ENCODE measurements around the gene NFKB2. TPM values are rescaled to one million over a fixed set of nuclear protein-coding genes. Genes with fewer than 3 reads are reported as not detected.

Gene NFKB2
- total and polyA plus RNA-seq, 2 experiments from 2014 or later = 5.7 to 21.5 TPM

DNA sequence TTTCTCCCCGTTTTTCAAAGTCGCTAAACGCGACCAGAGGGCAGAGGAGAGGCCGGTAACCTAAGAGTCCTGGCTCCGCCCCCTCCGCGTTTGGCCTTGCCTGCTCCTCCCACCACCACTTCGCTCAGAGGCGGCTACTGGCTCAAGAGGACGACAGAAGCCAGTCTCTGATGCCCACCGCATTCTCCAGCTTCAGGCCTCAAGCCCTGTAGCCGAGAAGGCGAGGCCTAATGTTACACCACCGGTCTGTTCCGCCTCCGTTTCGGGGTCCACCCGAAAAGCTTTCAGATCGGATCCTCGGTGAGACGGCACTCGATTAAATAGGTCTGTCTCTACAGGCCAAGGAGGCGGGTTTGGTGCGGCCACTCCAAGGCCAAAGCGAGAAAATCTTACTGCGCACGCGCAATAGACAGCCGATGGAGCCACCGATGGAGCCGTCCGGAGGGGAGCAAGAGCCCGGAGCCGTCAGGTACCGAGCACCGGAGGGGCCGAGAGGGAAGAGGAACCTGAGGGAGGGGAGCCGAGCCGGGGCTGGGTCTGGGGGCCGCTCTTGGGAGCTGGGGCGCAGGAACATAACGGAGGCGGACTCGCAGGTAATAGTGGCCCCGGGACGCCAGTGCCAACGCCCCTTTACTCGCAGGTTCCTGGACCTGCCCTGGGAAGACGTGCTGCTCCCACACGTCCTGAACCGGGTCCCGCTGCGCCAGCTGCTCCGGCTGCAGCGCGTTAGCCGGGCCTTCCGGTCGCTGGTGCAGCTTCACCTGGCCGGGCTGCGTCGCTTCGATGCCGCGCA, 25.4 kb downstream of the NFKB2 start, which contains the start of gene FBXL15:
Gene FBXL15 (plus strand): TSS at position 123 of the 793 bp plus-strand sequence. CDS start 294 bp downstream, at position 417.
- peak; percentile 98 for DNase-seq

DNA sequence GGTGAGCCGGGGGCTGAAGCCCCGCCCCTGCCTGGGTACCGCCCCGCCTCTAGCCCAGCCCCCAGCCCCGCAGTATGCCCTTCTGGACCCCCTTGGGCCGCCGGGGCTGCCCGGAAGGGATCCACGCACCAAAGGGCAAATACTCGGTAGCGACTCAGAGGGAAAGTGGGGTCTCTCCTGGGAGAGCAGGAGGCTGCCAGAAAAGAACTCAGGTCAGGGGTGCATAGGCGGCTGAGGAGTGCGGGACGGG, 25.9 kb downstream of the NFKB2 start:
- H3K9me2 ChIP-seq (ENCODE audit: insufficient read depth) = no peaks in the 10 kb centered on the region
- TF ChIP-seq EZH2phosphoT487 (IDR thresholded peaks at IDR 0.05; ENCODE audit: insufficient read depth, low read depth) (no peak), EZH2 (IDR thresholded peaks at IDR 0.05; ENCODE audit: insufficient read depth, poor library complexity, severe bottlenecking) (no peak)
- no peak for DNase-seq
- no peaks in the 10 kb centered on the region for H3K9me3 ChIP-seq (ENCODE audit: low read depth)
- peaks cover 18% of the 10 kb centered on the region for H3K4me1 ChIP-seq (ENCODE audit: insufficient read depth)
- no peaks in the 10 kb centered on the region for H3K36me3 ChIP-seq (ENCODE audit: low read depth)
- in situ Hi-C loops (cut with MboI) = no loop called here
- peak overlapping the region; percentile 83 for H3K9ac ChIP-seq
- H3K79me2 ChIP-seq (ENCODE audit: insufficient read depth) = peaks cover 4% of the 10 kb centered on the region; the same call in 1 of the 2 replicates
- H3K27me3 ChIP-seq (replicated peaks; ENCODE audit: insufficient read depth) = no peaks in the 10 kb centered on the region
- peaks cover 13% of the 10 kb centered on the region; the same call in 1 of the 2 replicates for H3F3A ChIP-seq (ENCODE audit: insufficient read depth)
- peak overlapping the region; percentile 95 for H3K4me2 ChIP-seq (ENCODE audit: unreplicated experiment)
- peak overlapping the region; percentile 84 for H3K4me3 ChIP-seq
- H3K27ac ChIP-seq = no peak overlapping the region
- peak overlapping the region; percentile 93 for H2AFZ ChIP-seq
- 0% methylated on average over 10 to 12 of the region's 14 CpGs for WGBS, 2 experiments (ENCODE audit: low coverage in 1 of 2, low lambda C conversion rate in 2 of 2, missing lambda C conversion rate in 2 of 2)
- no peaks in the 10 kb centered on the region for H4K20me1 ChIP-seq (ENCODE audit: insufficient read depth)

More for the DNA sequence above, 25.4 kb downstream of the NFKB2 start, which contains the start of gene FBXL15:
- H3K36me3 ChIP-seq (ENCODE audit: low read depth) = no peaks in the 10 kb centered on the region
- H3K27me3 ChIP-seq (replicated peaks; ENCODE audit: insufficient read depth) = no peaks in the 10 kb centered on the region
- H4K20me1 ChIP-seq (ENCODE audit: insufficient read depth) = no peaks in the 10 kb centered on the region
- WGBS, 2 experiments (ENCODE audit: low coverage in 1 of 2, low lambda C conversion rate in 2 of 2, missing lambda C conversion rate in 2 of 2) = 1 to 2% methylated on average over 60 to 66 of the region's 66 CpGs
- no peak for TF ChIP-seq EZH2 (IDR thresholded peaks at IDR 0.05; ENCODE audit: insufficient read depth, poor library complexity, severe bottlenecking)
- H3K4me3 ChIP-seq = peak within 1 kb of the TSS; percentile 84
- H2AFZ ChIP-seq = peak within 1 kb of the TSS; percentile 93
- peak within 1 kb of the TSS; percentile 95 for H3K4me2 ChIP-seq (ENCODE audit: unreplicated experiment)
- H3K9me3 ChIP-seq (ENCODE audit: low read depth) = no peaks in the 10 kb centered on the region
- no peaks in the 10 kb centered on the region for H3K9me2 ChIP-seq (ENCODE audit: insufficient read depth)
- in situ Hi-C loops (cut with MboI) = no loop called here
- H3K79me2 ChIP-seq (ENCODE audit: insufficient read depth) = no peaks in the 10 kb centered on the region
- H3F3A ChIP-seq (ENCODE audit: insufficient read depth) = peaks cover 13% of the 10 kb centered on the region; the same call in 1 of the 2 replicates
- peaks cover 18% of the 10 kb centered on the region for H3K4me1 ChIP-seq (ENCODE audit: insufficient read depth)
- peak within 1 kb of the TSS; percentile 33 for H3K27ac ChIP-seq
- H3K9ac ChIP-seq = peak within 1 kb of the TSS; percentile 83

DNA sequence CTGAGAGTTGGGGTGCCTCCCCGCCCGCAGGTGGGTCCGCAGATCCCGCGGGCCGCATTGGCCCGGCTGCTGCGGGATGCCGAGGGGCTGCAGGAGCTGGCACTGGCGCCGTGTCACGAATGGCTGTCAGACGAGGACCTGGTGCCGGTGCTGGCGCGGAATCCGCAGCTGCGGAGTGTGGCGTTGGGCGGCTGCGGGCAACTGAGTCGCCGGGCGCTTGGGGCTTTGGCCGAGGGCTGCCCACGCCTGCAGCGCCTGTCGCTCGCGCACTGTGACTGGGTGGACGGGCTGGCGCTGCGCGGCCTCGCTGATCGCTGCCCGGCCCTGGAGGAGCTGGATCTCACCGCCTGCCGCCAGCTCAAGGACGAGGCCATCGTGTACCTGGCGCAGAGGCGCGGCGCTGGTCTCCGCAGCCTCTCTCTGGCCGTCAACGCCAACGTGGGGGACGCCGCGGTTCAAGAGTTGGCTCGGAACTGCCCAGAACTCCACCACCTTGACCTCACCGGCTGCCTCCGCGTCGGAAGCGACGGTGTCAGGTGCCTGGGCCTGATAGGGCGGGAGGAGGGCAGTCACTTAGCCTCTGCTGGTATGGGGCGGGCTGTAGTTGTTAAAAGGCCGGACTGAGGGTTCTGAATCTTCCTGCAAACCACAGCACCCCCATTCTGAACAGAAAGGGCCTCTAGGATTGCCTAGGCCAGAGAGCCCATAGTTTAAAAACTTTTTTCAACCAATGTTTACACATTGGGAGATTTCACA, 26.4 kb downstream of the NFKB2 start:
- H3F3A ChIP-seq (ENCODE audit: insufficient read depth) = peaks cover 13% of the 10 kb centered on the region; the same call in 1 of the 2 replicates
- peak overlapping the region; percentile 93 for H2AFZ ChIP-seq
- in situ Hi-C loops (cut with MboI) = no loop called here
- 2 to 4% methylated on average over 22 to 60 of the region's 62 CpGs for WGBS, 2 experiments (ENCODE audit: low coverage in 1 of 2, low lambda C conversion rate in 2 of 2, missing lambda C conversion rate in 2 of 2)
- H3K36me3 ChIP-seq (ENCODE audit: low read depth) = no peaks in the 10 kb centered on the region
- H3K9me2 ChIP-seq (ENCODE audit: insufficient read depth) = no peaks in the 10 kb centered on the region
- peak overlapping the region; percentile 83 for H3K9ac ChIP-seq
- DNase-seq = peak; percentile 71
- no peaks in the 10 kb centered on the region for H3K9me3 ChIP-seq (ENCODE audit: low read depth)
- H3K79me2 ChIP-seq (ENCODE audit: insufficient read depth) = peaks cover 6% of the 10 kb centered on the region; the same call in 1 of the 2 replicates
- peak overlapping the region; percentile 84 for H3K4me3 ChIP-seq
- TF ChIP-seq EZH2 (IDR thresholded peaks at IDR 0.05; ENCODE audit: insufficient read depth, poor library complexity, severe bottlenecking) = no peak
- no peak for TF ChIP-seq EZH2phosphoT487 (IDR thresholded peaks at IDR 0.05; ENCODE audit: insufficient read depth, low read depth)
- no peaks in the 10 kb centered on the region for H4K20me1 ChIP-seq (ENCODE audit: insufficient read depth)
- H3K4me2 ChIP-seq (ENCODE audit: unreplicated experiment) = peak overlapping the region; percentile 95
- H3K4me1 ChIP-seq (ENCODE audit: insufficient read depth) = peaks cover 22% of the 10 kb centered on the region
- peak overlapping the region; percentile 22 for H3K27ac ChIP-seq
- H3K27me3 ChIP-seq (replicated peaks; ENCODE audit: insufficient read depth) = no peaks in the 10 kb centered on the region

DNA sequence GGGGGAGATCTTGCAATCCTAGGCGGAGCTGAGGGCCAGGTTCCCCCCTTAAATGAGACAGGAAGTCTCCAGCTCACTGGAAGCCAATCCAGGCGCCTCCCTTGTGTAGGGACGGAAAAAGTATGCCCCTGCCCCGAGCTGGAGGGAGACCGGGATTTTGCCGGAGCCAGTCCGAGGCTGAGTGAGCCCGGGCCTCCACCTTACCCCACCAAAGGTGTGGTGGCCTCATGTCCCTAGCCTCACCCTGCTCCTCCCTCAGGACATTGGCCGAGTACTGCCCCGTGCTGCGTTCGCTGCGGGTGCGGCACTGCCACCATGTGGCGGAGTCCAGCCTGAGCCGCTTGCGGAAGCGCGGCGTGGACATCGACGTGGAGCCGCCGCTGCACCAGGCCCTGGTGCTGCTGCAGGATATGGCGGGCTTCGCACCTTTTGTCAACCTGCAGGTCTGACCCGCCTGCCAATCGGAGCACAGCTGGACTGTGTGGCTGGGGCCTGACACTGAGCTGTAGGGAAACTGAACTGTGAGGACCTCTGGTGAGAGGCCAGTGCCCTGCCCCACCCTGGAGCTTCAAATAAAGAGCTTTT, 27.1 kb downstream of the NFKB2 start:
- peak overlapping the region; percentile 84 for H3K4me3 ChIP-seq
- TF ChIP-seq EZH2phosphoT487 (IDR thresholded peaks at IDR 0.05; ENCODE audit: insufficient read depth, low read depth) = no peak
- H3K4me1 ChIP-seq (ENCODE audit: insufficient read depth) = peaks cover 26% of the 10 kb centered on the region
- no peaks in the 10 kb centered on the region for H3K9me3 ChIP-seq (ENCODE audit: low read depth)
- H3K9ac ChIP-seq = peak overlapping the region; percentile 83
- H3K4me2 ChIP-seq (ENCODE audit: unreplicated experiment) = peak overlapping the region; percentile 95
- H3K79me2 ChIP-seq (ENCODE audit: insufficient read depth) = peaks cover 6% of the 10 kb centered on the region; the same call in 1 of the 2 replicates
- DNase-seq = peak; percentile 92
- no peaks in the 10 kb centered on the region for H3K36me3 ChIP-seq (ENCODE audit: low read depth)
- in situ Hi-C loops (cut with MboI) = no loop called here
- H3K27ac ChIP-seq = peak overlapping the region; percentile 22; the same call in 1 of the 2 replicates
- peaks cover 17% of the 10 kb centered on the region for H3F3A ChIP-seq (ENCODE audit: insufficient read depth)
- H2AFZ ChIP-seq = peak overlapping the region; percentile 93
- WGBS, 2 experiments (ENCODE audit: low coverage in 1 of 2, low lambda C conversion rate in 2 of 2, missing lambda C conversion rate in 2 of 2) = 2 to 3% methylated on average over 28 of the region's 28 CpGs
- no peaks in the 10 kb centered on the region for H3K9me2 ChIP-seq (ENCODE audit: insufficient read depth)
- H4K20me1 ChIP-seq (ENCODE audit: insufficient read depth) = no peaks in the 10 kb centered on the region
- no peaks in the 10 kb centered on the region for H3K27me3 ChIP-seq (replicated peaks; ENCODE audit: insufficient read depth)
